Bone marrow (tissue), 2 donors: ENCODE measurements around the gene MINDY1.

Experiments used
- DNase-seq, 2 donors: peaks; one replicate each; lab custom pipeline; 2025; lab: John Stamatoyannopoulos, UW

Gene MINDY1

DNA sequence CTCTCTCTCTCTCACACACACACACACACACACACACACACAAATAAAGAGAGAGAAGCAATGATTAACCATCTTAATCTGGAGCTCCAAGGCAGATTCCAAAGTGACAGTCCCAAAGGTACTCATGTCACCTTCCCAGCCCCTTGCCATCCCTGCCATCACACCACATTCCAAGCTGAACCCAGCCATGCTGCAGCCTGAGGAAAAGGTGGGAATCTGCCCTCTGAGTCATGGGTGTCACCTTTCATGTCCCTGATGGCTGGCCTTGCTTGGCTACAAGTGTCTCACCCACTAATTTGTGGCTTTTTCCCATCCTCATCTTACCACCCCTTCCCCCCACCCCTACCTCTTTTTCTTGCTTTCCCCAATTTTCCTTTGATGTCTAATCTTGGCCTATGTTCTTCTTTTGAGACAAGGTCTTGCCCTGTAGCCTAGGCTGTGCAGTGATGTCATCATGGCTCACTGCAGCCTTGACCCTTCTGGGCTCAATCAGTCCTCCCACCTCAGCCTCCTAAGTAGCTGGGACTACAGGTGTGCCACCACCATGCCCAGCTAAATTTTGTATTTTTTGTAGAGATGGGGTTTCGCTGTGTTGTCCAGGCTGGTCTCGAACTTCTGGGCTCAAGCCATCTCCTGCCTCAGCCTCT is 21.4 kb downstream of the MINDY1 start:
- DNase-seq: no peak

DNA sequence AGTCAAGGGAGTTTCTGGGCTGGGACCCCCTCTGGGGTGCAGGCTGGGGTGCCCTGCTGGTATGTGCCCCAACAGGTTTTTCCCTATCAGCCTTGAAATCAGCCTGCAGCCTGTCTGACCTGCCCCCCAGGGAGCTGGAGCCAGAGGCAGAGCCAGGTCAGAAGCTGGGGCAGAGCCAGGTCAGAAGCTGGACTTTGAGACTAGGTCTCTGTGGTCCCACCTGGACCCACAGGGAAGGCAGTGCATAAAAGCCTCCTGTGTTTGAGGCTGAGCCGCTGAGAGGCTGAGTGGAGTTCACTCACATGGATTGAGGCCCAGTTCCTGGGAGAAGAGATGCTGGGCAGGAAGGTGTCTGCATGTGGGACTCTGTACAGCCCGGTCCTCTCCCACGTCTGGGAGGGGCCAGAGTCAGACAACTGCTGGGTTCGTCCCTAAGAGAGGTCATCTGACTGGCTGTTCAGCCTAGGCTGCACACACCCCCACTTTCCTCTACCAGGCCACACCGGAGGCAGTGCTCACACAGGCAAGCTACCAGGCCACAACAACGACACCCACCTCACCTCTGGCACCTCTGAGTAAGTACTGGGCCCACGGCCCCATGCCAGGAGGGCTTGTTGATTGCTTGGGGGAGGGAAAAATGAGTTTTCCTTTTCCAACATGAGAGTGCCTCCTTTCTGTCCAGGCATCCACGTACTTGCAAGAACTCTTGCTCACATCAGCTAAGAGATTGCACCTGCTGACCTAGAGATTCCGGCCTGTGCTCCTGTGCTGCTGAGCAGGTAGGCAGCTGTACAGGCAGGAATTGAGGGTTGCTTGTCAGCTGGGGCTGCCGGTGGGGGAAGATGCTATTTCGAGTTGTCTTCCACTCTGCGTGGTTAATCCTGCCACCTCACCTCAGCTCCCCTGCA is 24.6 kb downstream of the MINDY1 start, which contains the start of gene ANXA9:
Gene ANXA9 (plus strand): TSS at position 488 of the 908 bp plus-strand sequence. CDS start 814 bp downstream, outside the sequence.
- DNase-seq: no peak

DNA sequence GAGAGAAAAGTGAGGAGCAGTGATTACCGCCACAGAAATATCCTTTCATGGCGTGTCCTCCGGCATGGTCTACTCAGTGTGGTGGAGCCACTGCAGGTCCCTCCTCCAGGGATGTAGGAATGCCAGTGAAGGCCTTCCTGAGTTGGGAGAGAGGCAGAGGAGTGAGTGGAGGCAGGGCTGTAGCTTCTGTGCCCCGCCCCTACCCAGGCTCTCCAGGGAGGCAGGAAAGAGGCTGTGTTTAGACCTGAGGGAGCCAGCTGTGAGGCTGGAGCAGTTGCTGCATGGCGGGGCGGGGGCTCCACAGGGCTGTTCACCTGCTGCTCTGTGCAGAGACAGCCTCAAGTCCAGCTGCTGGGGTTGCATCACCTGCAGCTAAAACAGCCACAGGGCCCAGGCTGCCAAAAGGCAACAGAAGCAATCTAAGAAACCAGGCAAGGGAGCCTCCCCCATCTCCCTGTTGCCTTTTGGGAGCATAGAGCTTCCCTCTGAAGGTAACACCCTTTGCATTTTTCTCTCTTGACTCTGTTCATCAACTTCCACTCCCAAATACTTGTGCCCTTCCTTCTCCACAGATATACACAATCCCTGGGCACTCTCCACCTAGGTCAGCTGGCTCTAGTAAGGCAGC is 25.4 kb downstream of the MINDY1 start:
- no peak for DNase-seq

DNA sequence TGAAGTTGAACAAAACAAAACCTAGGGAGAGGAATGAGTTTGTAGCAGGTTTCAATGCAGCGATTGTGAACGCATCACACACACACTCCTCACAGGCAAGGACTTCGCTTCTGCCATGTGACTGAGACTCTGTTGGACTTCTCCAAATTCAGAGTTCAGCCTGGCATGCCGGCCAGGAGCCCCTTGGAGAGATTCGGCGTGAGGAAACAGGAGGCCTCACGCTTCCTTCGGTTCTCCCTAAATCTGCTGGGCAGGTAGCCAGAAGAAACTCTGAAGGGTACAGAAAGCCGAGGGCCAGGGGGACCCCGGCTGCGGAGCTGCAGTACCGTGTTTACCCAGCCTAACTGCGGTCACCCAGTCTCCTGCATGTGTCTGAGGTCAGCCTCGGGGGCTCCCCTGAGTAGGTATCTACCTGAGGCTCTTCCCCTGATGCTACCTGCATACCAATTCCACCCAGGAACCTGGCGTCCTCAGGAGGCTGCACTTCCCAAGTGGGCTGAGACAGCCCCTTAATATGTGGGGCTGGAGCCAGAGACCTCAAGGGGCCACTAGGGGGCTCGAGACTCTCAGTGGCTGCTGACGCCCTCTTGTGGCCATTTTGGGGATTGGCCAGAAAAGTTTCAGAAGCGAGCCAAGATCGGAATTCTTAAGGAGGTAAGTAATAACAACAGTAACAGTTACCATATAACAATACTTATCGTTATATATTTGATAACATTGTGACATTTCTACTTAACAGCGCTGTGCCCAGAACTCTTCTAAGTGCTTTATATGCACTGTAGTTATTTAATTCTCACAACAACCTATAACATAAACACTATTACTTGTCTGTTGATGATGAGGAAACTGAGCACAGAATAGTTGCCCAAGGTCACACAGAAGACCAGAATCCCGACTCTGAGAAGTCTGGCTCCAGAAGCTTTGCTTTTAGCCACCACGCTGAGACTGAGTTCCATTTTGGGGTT is 27.3 kb downstream of the MINDY1 start:
- DNase-seq: peak; percentile 65 to 85

DNA sequence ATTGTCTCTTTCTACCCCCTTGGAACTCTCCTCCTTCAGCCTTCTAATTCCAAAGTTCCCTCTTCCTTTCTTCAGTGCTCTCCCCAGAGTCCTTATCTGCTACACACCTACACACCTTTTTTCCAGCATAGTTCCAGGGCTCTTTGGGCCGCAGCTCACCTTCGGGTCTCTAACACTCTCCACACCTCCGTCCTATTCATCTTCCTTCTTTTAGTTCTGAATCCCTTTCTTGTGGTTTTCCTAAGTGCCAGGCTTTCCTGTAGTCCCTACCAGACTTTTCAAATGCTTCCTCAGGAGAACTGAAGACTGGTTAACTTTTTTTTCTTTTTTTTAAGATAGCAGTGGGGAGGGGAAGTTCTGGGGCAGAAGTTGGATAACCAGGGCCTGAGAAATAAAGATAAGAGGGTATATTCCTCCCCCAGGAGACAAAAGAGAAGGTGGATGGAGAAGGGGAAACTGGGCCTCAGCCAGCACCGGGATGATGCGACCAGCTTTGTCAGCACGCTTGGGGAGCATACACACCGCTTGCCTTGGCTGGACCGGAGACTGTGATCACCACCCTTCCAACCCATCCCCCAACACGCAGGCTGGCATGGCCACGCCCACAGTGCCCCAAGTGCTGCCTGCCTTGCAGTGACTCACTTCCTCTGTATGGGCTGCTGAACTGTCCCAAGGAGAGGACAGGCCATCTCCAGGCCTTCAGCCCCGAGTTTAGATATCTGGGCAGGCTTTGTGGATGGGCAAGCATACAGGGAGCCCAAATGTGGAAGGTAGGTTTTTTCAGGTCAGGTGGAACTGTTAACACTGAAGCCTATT is 29.6 kb downstream of the MINDY1 start:
- peak; percentile 73 to 76 for DNase-seq

DNA sequence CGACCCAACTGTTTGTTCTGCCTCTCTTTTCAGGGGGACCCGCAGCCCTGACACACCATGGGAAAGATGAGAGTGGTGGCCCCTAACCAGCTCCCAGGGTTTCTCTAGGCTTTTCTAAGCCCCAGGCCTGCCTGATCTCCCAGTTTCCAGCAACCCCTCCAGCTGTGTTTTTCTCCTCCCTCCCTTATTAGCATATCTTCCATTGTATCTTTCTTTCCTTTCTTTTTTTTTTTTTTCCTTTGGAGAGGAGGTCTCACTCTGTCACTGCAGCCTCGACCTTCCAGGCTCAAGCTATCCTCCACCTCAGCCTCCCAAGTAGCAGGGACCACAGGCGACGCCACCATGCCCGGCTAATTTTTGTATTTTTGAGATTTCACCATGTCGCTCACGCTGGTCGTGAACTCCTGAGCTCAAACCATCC is 30.3 kb downstream of the MINDY1 start:
- no peak for DNase-seq

DNA sequence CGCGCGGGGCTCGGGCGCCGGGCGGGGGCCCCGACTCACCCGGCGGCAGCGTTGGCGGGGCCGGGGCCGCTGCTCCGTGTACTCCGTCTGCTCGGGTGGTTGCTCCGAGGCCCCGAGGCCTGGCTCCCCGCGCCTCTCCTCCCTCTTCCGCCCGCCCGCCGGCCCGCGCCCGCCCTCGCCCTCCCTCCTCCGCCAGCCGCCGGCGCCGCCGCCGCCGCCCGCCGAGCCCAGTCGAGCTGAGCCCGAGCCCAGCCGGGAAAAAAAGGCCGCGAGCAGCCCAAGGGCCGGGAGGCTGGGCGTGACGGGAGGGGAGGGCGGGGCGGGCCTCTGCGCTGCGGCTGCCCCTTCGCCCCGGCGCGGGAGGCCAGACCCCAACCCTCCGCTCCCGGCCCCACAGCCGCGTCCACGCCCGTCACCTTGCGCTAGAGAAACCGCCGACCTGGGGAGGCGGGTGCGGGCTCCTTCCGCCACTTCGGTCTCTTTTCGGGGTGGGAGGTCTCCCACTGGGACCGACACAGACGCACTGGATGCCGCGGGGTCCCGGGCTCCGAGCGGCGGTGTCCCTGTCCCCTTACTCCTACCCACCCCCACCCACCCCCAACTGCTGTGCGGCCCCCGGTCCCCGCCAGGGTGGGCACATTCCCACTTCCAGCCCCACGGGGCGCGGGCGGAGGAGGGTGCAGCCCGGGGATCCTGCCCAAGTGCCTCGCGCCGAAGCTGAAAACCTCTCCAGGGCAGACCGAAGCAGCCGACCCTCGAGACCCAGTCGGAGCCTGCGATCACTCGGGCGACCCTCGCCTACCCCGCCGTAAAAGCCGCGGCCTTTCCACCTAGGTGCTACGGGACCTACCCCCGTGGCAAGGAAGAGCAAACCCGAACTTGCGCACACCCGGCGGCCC is 31.9 kb downstream of the MINDY1 start, which contains the start of gene CERS2:
Gene CERS2 (minus strand): TSS at position 256 of the 899 bp plus-strand sequence. CDS start 5,745 bp downstream, outside the sequence.
- DNase-seq: peak; percentile 39 to 54

DNA sequence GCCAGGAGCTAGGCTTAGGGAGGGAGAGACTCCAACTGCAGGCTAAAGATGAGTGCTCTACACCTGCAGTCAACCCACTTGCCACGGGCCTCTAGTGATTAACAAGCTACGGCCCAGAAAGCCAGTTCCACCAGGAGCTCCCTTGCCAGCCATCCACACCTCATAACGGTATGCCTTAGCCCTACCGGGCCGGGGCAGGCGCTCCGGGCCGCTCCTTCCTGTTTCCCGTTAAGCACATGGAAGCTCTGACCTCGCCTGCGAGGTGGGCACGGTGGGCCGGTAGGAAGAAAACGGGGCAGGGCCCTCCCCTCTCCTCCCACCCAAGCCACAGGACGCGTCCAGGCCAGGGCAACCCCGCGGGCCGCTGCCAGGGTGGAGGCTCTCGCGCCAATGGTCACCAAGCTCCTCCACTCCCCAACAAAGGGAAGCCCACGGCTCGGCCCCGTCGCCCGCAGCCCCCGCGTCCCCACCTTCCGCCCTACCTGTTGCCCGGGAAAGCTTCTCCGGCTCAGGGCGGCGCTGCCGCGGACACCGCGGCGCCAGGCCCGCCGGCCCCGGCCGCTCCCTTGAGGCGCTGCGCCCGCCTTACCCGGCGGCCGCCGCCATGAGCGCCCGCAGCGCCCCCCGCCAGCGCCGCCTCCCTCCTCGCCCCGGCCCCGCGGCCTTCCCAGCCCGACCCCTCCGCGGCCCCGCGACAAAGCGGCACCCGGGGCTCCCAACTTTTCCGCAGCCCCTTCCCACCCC is 32.7 kb downstream of the MINDY1 start:
- DNase-seq: peak in 1 of 2 donors; percentile 54

DNA sequence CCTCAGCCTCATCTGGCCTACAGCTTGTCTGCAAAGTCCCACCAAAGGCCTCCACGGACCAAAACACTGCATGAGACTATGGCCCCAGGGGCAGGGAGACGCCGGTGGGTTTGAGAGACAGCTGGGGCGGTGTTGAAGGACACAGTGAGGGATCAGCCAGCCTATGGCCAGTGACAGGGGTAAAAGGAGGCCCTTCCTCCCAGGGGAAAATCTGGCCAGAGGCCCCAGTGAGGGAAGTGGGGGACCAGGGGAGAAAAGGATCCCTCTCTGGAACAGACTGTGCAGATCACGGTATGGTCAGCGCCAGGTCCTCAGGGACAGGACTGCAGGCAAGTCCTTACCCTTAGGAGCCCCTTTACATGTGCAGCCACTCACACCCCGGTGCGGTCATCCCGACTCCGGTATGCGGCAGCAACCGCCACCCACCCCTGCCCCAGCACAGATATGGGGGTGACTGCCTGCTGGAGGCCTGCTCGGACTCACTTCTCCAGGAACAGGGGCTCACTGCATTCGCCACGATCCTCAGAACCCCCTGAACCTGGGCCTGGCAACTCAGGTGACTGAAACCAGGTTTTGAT is 33.4 kb downstream of the MINDY1 start:
- no peak for DNase-seq

DNA sequence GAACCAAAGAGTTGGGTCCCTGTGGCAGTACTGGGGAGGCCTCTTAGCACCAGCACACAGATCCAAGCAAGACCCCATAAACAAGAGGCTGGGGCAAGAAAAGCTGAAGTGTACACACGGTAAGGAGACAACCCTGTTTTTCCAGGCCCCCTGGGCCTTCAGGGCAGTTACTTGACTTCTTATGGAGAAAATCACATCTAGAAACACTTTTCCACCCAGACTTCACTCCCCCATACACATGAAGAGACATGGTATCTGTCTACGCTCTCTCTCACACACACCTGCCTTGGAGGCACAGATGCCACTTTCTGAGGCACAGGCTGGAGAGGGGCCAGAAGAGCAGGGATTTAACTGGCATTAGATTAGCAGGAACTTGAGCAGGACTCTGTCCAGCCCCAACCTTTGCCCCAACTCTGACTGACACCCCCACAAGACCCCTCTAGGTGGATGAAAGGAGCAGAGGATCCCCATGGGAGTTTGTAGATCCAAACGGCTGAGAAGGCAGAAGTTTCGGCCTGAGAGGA is 34.2 kb downstream of the MINDY1 start:
- no peak for DNase-seq

DNA sequence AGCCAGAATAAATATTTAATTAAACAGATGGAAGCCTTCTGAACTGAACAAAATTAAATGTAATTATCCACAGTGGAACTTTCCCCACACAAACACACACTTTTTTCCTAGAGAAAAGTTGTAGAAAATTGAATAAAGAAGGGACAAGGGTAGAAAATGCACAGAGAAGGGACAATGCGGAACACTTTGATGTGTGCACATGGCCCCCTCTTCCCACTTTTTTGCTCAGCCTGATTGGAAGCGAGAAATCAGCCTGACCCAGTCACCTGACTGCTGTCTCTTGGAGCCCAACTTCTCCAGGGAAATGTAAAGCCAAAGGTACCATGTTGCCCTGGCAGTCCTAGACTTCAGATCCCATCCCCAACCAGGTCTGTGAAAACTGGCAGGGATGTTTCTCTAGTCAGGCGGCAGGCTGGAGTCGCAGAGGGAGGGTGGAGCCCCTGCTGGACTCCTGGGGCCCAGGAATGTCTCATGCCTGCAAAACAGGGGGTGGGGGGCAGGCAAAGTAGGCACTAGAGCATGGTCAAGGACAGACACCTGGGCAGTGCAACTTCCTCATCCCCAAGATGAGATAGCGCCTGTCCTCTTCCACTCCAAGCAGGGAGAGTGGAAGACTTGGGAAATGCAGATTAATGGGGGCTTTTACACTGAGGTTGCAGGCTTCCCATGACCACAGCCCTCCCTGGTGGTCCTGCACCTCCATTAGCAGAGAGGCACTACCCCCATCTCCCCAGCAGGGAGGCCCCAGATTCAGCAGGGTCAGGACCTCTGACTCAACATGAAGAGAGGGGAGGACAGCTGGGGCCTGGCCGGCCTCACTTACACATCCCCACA is 34.9 kb downstream of the MINDY1 start:
- DNase-seq: no peak

DNA sequence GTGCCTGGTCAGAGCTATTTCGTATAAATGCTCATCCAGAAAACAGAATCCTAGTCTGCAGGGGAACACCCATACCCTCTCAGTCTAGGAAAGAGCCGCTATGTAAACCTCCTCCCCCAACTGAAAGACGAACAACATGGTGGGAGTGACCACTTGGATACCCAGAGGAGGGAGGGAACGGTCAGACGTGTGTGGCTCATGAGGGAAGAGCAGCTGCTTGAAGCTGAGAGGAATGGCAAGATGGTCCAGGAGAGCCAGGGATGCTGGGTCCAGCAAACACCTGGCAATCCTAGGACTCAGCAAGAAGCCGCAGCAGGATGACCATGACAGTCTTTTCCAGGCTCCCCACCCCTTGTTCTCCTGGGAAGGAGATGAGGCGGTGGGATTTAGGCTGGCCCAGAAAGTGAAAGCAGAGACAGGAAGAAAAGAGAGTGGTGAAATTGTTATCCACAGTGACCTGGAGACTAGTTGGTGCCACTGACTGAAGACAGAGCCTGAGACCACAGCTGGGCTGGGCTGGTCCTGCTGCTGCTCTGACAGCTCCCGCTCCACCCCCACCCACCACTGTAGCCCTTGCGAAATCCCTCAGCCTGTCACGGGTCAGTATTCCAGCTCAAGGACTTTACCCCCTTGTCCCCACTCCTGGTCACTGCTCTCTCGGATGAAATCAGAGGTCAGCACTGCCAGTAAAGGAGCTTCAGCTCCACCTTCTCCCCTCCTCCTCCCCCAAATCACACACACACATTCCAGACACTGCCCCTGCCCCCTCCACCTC is 35.7 kb downstream of the MINDY1 start:
- no peak for DNase-seq

DNA sequence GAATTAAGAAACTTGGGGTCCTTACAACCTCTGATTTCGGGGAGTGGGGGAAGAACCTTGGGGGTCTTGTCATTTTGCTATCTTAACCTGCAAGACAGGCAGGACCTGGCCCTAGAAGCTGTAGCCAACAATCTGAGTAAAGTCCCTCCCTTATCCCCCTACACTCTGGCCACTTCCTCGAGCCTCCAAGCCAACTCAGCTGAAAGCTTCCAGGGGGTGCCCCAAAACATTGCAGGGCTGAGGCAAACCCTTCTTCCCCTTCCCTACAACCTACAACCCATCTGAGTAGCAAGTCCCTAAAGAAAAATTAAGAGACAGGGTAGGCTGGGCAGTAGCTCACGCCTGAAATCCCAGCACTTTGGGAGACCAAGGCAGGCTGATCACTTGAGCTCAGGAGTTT is 37.1 kb downstream of the MINDY1 start:
- DNase-seq: no peak

DNA sequence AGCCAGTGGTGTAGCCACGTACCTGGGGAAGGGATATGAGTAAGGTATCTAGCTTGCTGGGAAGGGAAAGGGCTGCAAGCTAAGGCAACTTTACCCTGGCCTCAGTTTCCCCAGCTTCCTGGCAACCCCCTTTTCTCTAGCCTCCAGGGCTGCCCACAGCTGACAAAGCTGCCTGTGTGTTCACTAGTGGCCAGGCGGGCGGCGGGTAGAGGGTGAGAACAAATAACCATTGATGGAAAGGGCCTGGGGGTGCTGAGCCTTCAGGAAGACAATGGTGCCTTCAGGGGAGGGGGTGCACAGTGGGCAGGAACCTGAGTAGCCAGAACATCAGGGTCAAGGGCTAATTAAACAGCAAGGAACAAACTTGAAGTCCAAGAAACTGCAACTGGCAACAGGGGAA is 38.2 kb downstream of the MINDY1 start:
- DNase-seq: no peak

DNA sequence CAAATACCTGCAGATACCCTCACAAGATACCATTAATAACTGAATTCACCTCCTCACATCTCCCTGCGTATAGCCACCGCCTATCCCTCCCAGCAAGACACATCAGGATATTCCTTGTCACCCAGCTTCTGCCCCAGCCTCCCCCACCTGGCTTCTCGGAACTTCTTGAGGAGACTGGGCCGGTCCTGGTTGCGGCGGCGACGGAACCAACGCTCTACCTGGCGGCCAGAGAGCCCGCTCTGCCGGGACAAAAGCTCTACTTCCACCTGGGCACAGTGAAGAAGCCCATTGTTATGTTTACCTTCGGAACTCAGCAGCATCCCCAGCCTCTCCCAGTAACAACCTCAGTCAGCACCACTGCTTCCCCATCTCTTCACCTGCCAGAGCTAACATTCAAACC is 38.8 kb downstream of the MINDY1 start:
- DNase-seq: no peak

DNA sequence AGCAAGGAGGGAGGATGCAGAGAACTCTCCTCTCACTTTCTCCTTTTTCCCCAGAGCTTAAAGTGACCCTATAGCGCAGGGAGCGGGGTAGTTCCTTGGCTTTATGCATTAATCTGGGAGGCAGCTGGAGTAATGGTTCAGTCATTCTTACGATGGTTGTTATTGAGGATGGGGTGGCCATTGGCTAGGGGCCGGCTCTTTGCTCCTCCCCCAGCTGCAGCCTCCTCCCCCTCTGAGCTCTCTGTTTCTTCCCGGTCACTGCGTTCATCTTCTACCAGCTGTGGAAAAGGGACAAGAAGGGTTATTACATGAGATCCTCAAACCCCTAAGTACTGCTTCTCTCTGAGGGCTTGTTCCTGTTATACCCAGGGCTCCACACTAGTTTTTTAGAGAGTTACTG is 40.7 kb downstream of the MINDY1 start:
- no peak for DNase-seq
